NCI-H526 treated with DMSO at 0.1 percent for 48 hours (cell line): ENCODE data around the gene SIGLEC7.
"Not testable (repeated sequence)": the region's sequence is repeated elsewhere in the genome, so short reads cannot be mapped to it uniquely, and the experiment has no call there.

ENCODE experiments used
- DNase-seq: peaks from one replicate; lab custom pipeline; 2025; lab: John Stamatoyannopoulos, UW

Gene SIGLEC7

GRCh38 chr19:51139299-51140014 is 2.6 kb upstream of the SIGLEC7 start:
- no peak for DNase-seq

GRCh38 chr19:51140441-51140840 is 1.7 kb upstream of the SIGLEC7 start:
- no peak for DNase-seq

- DNase-seq = no peak
Measured at GRCh38 chr19:51141181-51141580, 920 bp upstream of the SIGLEC7 start.

GRCh38 chr19:51142809-51143475 is 841 bp downstream of the SIGLEC7 start:
- DNase-seq = not testable (repeated sequence)

- DNase-seq = no peak
Measured at GRCh38 chr19:51143486-51143885, 1.4 kb downstream of the SIGLEC7 start.

GRCh38 chr19:51144482-51145045 is 2.5 kb downstream of the SIGLEC7 start:
- no peak for DNase-seq

GRCh38 chr19:51145916-51146493 is 3.9 kb downstream of the SIGLEC7 start:
- no peak for DNase-seq

GRCh38 chr19:51146751-51147150 is 4.7 kb downstream of the SIGLEC7 start:
- DNase-seq = no peak

- no peak for DNase-seq
Measured at GRCh38 chr19:51147663-51148062, 5.6 kb downstream of the SIGLEC7 start.

- DNase-seq = no peak
Measured at GRCh38 chr19:51148580-51148979, 6.5 kb downstream of the SIGLEC7 start.

- no peak for DNase-seq
Measured at GRCh38 chr19:51150627-51151026, 8.5 kb downstream of the SIGLEC7 start.

GRCh38 chr19:51156710-51157109 is 14.6 kb downstream of the SIGLEC7 start:
- no peak for DNase-seq

- no peak for DNase-seq
Measured at GRCh38 chr19:51157265-51157664, 15.2 kb downstream of the SIGLEC7 start.

GRCh38 chr19:51158474-51159129 is 16.5 kb downstream of the SIGLEC7 start:
- DNase-seq = peak; percentile 18

GRCh38 chr19:51159656-51160055 is 17.6 kb downstream of the SIGLEC7 start:
- DNase-seq = no peak

GRCh38 chr19:51161266-51161665 is 19.2 kb downstream of the SIGLEC7 start:
- peak; percentile 15 for DNase-seq

GRCh38 chr19:51161867-51162496 is 19.9 kb downstream of the SIGLEC7 start:
- no peak for DNase-seq

GRCh38 chr19:51163257-51163656 is 21.2 kb downstream of the SIGLEC7 start:
- DNase-seq = no peak

- DNase-seq = no peak
Measured at GRCh38 chr19:51164215-51164614, 22.1 kb downstream of the SIGLEC7 start.

GRCh38 chr19:51166846-51167490 is 24.9 kb downstream of the SIGLEC7 start:
- no peak for DNase-seq

GRCh38 chr19:51168564-51169282 is 26.6 kb downstream of the SIGLEC7 start:
- DNase-seq = no peak
